HK-2 (cell line): ENCODE results near the gene FUCA1.
A peak's percentile ranks its signal among the peaks of the same experiment; 100 is the strongest.
"Not testable (repeated sequence)": the region's sequence is repeated elsewhere in the genome, so short reads cannot be mapped to it uniquely, and the experiment has no call there.

Source experiments
- DNase-seq: peaks from one replicate; pipeline ENCODE4 v3.0.0-alpha.2; 2018; ENCODE audit not compliant: unreplicated experiment

Gene FUCA1

DNA sequence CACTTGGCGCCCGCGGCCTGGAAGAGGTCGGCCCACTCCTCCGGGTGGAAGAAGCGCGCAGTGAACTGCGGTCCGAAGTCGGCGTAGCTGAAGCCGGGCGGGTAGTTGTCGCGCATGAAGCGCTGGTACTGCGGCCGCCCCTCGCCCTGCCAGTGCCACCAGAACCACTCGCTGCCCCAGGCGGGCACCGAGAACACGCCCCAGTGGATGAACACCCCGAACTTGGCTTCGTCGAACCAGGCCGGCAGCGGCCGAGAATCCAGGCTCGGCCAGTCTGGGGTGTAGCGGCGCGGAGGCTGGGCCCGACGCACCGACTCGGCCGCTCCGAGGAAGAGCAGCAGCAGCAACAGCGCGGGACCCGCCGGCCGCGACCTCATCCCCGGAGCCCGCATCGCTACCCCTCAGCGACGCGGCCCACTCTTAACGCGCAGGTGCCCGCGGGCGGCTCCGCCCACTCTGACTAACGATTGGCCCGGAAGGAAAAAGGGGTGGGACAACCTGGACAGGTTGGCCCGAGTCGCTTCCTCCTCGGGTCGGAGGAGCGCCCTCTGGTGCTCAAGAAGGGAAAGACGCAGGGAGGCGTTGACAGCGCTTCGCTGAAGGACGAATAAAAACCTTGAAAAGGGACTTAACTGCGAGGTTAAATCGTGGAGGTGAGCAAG is at the start of gene FUCA1:
TSS of gene FUCA1 (minus strand) at position 396 of the 662 bp plus-strand sequence. CDS start at position 392, 4 bp downstream.
- DNase-seq, result peak; percentile 94

DNA sequence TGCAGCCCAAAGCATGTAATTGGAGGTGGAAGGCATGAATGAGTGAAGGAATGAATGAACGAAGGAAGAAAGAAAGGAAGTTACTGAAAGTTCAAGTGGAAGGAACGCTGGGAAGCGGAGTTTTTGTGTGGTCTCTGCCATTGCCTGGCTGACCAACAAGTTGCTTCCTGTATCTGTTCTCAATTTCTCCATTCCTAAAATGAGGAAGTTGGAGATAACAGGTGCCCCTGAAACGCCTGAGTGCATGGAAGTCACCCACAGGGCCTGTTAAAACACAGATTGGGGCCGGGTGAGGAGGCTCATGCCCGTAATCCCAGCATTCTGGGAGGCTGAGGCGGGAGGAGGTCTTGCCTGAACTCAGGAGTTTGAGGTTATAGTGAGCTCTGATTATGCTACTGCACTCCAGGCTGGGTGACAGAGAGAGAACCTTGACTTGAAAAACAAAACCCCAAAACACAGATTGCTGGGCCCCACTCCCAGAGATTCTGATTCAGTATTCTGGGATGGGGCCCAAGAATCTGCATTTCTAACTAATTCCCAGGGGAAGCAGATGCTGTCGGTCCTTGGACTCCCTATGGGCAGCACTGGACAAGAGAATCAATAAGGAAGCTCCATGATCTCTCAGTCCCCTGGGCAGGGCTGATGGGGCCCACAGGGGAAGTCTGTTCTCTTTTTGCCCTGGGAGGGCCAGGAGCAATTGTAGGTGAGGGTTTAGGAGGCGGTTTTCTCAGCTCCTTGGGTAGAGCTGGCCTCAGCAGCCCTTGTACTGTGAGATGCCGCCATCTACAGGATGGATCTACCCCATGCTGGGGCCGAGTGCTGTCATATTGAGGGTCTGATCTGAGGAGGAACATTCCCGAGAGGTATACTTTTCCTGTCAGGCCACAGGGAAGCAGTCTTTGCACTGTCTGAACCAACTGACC is 48.4 kb upstream of the FUCA1 start:
- DNase-seq, result peak; percentile 79

GRCh38 chr1:23915466-23915865 is 47.4 kb upstream of the FUCA1 start:
- DNase-seq, result no peak

- no peak for DNase-seq
Observed at GRCh38 chr1:23914921-23915320, 46.8 kb upstream of the FUCA1 start.

DNA sequence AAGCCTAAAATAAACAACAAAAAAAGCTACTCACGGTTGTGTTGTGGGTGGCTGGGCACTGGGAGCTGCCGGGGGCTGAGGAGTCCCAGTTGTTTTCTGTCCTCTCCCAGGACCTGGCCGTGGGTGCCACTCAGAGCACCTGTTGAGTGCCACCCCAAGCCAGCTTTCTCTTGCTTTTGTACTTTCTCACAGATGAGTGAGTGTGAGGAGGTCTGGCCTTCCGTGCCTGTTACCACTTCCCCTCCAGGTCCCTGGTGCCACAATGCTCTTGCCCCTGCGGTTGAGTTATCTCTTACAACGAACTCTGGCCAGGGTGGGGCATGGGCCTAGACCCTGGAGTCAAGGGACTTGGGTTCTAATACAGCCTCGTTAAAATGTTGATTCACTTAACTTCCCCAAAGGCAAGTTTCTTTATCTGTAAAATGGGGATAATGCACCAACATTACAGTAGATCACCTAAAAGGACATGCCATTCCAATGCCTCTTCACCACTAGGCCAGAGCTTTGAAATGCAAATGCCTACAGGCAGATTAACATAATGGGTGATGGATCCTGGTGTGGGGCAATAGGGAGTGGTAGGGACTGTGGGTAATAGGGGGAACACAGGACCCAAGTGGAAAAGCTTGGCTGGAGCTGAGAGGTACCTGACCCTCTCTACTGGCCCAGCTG is 45.3 kb upstream of the FUCA1 start, which contains the start of gene CNR2:
TSS of gene CNR2 (minus strand) at position 151 of the 669 bp plus-strand sequence. CDS start 37,745 bp downstream, outside the sequence.
- DNase-seq, result no peak

DNA sequence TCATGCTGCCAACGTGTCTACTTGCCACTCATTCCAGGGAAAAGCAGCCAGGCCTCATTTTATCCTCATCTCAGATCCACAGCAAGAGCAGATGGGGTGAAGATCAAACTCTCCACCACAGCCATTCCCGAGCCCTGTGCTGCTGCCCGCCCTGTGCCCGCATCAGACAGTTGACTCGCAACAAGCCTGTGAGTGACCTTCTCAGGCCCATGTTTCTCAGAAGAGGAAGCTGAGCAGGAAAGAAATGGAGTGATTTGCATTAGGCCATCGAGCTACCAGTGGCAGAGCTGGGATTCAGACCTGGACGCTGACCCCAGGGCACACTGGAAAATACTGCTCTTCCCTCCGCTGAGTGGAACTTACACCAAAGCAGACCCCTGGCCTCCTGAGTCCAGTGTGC is 43.8 kb upstream of the FUCA1 start:
- DNase-seq, result no peak

DNA sequence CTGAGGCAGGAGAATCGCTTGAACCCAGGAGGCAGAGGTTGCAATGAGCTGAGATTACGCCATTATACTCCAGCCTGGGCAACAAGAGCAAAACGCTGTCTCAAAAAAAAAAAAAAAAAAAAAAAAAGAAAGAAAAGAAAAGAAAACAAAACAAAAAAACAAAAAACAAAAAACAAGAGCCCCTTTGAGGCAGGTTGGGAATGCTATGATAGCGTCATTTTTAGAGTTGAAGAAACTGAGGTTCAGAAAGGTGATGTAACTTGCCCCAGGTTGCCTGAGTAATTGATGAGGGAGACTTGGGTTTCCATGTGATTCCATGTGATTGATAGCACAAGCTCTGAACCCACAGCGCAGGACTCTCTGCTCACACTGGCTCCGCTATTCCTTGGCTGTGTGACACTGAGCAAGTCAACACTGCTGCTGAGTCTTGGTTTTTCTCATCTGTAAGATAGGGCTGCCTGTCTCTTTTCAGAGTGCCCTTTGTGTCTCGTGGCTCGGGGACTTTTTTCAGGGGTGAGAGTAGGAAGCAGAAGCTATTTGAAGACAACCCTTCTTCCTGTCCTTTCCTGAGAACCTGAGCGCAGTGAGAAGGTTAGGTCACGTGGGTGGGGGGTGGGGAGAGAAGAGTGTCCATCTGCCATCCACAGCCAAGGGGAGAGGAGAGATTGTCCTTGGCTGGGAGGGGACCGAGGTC is 42.6 kb upstream of the FUCA1 start:
- DNase-seq, result no peak

DNA sequence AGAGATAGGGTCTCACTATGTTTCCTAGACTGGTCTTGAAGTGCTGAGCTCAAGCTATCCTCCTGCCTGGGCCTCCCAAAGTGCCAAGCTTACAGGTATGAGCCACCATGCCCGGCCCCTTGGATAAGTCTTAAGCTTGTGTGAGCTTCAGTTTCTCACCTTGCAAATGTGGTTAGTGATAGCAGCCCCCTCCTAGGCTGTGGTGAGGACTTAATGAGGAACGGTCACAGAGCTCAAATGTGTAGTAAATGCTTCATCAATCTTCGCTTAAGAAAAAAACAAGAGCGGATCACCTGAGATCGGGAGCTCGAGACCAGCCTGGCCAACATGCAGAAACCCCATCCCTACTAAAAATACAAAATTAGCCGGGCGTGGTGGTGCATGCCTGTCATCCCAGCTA is 42.1 kb upstream of the FUCA1 start:
- no peak for DNase-seq

DNA sequence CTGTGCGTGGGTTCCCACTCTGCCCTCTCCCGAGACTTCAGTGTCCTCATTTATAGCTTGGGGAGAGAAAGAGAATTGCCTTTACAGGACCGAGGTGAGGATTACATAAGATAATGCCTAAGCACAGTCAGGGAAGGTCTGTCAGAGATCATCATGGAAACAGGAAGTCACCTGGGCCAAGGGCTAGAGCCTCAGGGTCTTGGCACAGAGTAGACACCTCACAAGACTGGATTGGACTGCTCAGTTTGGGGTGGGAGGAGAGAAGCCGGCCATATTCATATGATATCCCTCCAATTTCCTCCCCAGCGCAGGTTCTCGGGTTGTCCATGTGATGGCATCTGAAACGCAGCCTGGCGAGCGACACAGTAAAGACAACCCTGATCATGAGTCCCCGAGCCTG is 41.3 kb upstream of the FUCA1 start:
- DNase-seq, result no peak

DNA sequence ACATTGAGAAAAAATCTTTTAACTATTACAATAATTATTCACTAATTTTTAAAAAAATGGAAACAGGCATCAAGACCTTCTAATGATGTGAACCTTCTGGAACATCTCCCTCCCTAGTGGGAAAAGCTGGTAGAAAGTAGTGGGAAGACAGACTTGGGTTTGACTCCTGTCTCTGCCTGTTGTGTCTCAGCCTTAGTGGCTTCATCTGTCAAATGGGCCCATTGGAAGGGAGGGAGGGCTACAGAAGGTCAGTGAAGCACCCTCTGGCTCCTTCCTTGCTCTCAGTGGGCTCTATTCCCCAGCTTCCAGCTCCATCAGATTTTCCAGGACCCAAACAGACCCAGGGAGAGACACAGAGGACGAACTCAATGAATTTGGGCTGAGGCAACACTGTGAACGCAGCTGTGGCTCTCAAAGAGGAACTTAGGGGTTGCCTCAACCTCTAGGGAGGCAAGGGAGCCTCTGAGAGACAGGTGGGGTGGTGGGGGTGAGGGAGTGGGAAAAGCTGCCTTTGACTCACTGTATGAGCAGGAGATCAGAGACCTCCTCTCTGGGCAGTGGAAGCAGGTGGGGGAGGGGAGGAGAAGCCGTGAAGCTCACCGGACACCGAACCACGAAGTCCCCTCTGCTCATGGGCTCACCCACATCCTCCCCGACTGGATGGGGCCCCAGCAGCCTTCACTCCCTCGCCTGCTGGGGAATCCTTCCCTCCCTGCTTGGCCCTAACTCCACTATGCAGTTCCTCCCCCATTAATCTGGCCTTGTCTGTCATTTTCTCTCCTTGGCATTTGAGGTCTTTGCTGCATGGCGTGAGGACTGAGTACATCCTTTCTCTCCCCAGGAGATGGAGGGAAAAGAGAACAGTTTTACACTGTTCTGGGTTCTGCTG is 40.6 kb upstream of the FUCA1 start:
- DNase-seq, result peak; percentile 24

- DNase-seq, result no peak
Observed at GRCh38 chr1:23906731-23907130, 38.6 kb upstream of the FUCA1 start.

DNA sequence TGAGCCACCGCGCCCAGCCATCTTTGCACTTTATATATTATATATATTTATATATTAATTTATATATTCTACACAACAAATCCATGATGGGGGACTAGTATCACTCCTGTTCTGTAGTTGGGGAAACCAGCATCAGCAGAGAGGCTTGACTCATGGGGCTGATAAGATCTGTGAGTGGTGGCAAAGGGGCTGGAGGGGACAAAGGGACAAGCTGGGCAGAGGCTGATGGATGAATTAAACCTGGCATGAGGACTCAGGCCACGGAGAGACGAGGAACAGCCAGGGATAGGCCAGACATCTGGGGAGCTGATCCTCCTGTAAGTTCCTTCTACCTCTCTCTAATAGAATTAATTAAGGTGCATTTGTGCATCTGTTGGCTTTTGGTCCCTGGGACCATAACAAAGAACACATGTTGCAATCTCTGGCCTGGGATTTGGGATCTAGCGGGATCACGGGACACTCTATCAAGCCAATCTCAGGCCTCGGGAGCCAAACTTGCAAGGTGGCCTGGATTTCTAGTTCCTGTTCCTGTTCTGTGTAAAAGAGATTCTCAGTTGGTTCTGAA is 37.5 kb upstream of the FUCA1 start:
- no peak for DNase-seq

- DNase-seq, result peak; percentile 19
Observed at GRCh38 chr1:23904748-23905357, 36.8 kb upstream of the FUCA1 start.

DNA sequence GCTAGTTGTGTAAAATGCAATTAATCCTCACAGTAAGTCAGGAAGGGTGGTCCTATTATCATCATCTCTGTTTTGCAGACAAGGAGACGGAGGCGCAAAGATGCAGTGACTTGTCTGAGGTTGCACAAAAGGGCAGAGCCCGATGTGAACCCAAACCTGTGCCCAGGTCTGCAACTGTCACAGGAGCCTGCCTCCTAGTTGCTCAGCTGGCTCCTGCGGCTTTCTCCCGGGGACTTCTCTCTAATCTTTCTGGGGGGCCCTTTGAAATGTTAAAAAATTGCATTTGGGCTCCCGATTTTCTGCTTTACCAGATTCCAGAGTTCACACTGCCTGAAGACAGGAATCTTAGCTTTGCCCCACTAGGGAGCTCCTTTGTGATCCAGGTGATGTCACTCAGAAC is 35.7 kb upstream of the FUCA1 start:
- no peak for DNase-seq

DNA sequence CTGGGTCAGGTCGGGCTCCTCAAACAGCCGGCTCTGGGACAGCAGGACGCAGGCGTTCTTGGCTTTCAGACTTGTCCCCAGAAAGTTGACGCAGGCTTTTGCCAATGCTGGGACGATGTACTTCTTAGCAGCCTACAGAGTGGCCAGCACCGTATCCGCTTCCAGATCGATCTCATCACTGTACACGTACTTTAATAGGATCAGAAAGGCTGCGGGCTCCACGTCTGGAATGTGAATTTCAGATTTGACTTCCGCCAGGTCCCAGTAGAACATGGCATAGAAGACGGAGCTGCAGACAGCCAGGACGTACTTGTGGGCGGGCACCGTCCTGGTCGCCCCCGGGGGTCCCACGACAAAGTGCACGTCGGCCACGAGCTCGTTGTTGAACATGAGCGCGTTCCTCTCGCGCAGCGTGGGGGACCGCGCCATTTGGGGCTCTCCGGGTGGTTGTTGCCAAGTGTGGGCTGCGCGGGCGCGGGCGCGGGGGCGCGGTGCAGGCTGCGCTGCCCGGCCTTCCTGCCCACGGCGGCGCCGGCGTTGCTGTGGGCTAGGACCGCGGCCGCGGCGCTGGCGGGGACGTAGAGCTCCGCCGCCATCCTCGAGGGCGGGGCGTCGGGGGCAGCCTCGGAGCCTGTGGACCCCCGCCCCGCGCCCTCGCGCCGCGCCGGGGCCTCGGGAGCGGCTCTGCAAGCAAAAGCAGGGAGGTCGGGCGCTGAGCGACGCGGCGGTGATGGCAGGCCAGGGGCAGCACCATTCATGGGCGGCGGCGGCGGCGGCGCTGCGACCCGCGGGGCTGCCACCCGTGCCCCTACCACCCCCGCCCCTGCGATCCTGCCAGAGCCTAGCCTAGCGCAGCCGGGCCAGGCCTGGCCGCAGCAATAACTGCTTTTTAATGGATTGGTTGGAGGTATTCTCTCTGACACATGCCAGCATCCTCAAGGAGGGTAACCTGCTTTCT is 34.5 kb upstream of the FUCA1 start:
- DNase-seq, result no peak

- not testable (repeated sequence) for DNase-seq
Observed at GRCh38 chr1:23900017-23900416, 31.9 kb upstream of the FUCA1 start.

DNA sequence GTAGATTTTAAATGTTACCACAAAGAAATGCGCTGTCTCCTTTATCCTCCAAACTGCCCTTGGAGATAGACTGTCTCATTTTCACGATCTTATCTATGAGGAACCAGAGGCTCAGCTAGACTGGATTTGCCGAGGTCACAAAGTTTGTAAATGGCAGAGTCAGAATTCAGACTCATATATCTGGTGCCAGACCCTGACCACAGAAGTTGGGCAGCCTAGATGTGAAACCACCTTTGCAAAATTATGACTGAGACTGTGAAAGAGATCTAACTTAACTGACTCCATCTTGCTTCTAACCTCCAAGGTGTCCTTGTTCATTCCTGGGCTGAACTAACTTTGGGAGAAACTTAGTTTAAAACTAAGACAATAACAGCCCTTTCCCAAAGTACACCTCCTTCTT is 31.0 kb upstream of the FUCA1 start:
- DNase-seq, result no peak

- no peak for DNase-seq
Observed at GRCh38 chr1:23897083-23897482, 29.0 kb upstream of the FUCA1 start.

- no peak for DNase-seq
Observed at GRCh38 chr1:23896491-23896890, 28.4 kb upstream of the FUCA1 start.
